Heart left ventricle (tissue), 13 donors: ENCODE data around the gene ASAP2.

ENCODE experiments used
- POLR2A ChIP-seq, 2 donors: fragments of 450-650 bp; IDR thresholded peaks; one replicate each; pipeline ENCODE4 v1.6.1; 2017; ENCODE audit warnings: antibody characterized with exemption in 2 of 2, mild to moderate bottlenecking in 2 of 2, moderate library complexity in 2 of 2
- TF ChIP-seq, protein P1 (sequence below), 12 donors: fragments of 200-600 bp; sonication (generic) in 4 of 12; IDR thresholded peaks; one replicate each; pipeline versions ENCODE4 v1.5.0 to v1.8.0; 2018 to 2022; ENCODE audit warnings: antibody characterized with exemption in 12 of 12, mild to moderate bottlenecking in 5 of 12
- donor health status: ischemic (EF 13 %, LVEDD 7.1; RV severe dilation, severe dysfunction).
- donor health status: DM: no; HTN: yes; CAD: no.
- donor health status: DM: no; HTN: no; CAD: no.
- donor health status: ischemic (EF 25% LVEDD 6.9; RV normal size, moderate dysfunction).
- donor health status: ischemic (EF 25% LVEDD 5.7; RV mildly dilated, moderate dysfunction).
- donor health status: ischemic (EF 35%, LVEDD 5.7; RV mildly dilated, moderate dysfunction).
- donor health status: nonischemic (EF 11% LVEDD 7.7; RV severe dilation, severe dysfunction).
- donor health status: DM: yes; HTN: yes; CAD: no.
- donor health status: PGD.
- donor health status: ischemic (EF 29% LVEDD 5.4; RV normal size, mild dysfunction).
- donor health status: nonischemic (EF 23%, LVEDD 6.1; RV moderate dilation, normal function).

DNA sequence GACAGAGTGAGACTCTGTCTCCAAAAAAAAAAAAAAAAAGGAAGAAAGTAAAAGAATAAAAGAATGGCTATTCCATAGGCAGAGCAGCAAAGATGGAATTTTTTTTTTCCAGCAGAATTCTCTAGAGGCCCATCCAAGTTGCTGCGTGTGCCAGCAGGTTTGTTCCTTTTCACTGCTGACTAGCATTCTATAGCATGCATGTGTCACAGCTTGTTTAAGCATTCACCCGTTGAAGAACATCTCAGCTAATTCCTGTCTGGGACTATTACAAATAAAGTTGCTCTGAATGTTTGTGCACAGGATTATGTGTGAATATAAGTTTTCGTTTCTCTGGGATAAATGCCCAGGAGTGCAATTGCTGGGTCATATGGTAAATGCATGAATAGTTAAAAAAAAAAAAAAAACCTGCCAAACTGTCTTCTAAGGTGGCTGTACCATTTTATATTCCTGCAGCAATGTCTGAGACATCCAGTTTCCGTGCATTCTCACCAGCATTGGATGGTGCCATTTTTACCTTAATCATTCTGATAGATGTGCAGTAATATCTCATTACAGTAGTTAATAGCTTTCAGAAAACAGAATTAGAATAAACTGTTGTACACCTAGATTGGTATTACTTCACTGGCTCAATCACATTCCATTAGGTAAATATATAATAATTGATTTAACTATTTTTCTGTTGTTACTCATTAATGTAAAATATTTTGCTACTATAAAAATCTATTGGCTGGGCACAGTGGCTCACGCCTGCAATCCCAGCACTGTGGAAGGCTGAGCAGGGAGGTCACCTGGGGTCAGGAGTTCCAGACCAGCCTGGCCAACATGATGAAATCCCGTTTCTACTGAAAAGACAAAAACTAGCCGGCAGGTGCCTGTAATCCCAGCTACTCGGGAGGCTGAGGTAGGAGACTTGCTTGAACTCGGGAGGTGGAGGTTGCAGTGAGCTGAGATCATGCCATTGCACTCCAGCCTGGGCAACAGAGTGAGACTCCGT lies 47.5 kb upstream of the ASAP2 start:
- TF ChIP-seq, protein P1, sequence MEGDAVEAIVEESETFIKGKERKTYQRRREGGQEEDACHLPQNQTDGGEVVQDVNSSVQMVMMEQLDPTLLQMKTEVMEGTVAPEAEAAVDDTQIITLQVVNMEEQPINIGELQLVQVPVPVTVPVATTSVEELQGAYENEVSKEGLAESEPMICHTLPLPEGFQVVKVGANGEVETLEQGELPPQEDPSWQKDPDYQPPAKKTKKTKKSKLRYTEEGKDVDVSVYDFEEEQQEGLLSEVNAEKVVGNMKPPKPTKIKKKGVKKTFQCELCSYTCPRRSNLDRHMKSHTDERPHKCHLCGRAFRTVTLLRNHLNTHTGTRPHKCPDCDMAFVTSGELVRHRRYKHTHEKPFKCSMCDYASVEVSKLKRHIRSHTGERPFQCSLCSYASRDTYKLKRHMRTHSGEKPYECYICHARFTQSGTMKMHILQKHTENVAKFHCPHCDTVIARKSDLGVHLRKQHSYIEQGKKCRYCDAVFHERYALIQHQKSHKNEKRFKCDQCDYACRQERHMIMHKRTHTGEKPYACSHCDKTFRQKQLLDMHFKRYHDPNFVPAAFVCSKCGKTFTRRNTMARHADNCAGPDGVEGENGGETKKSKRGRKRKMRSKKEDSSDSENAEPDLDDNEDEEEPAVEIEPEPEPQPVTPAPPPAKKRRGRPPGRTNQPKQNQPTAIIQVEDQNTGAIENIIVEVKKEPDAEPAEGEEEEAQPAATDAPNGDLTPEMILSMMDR (IDR thresholded peaks at IDR 0.05), result no peak
- TF ChIP-seq POLR2A (IDR thresholded peaks at IDR 0.05), result no peak
